B cell (primary cell): Measurements from ENCODE around the gene HDGF. TPM values are rescaled to one million over a fixed set of nuclear protein-coding genes. Genes with fewer than 3 reads are reported as not detected.

Experiments
- ATAC-seq: fragments of 200-7000 bp; cut with Tn5 transposase; one replicate; pipeline ENCODE4 v1.10.0; 2021; ENCODE audit warnings: low read depth, mild to moderate bottlenecking, moderate number of reproducible peaks, moderate library complexity
- CTCF ChIA-PET: fragments of 350-600 bp; sonication (Branson Sonifier 250); formaldehyde crosslinking; loops from one replicate; lab custom pipeline; 2021; ENCODE audit warnings: antibody characterized with exemption, inconsistent platforms; lab: Charles Lee
- POLR2A ChIA-PET: fragments of 350-600 bp; sonication (Branson Sonifier 250); formaldehyde crosslinking; loops from one replicate; lab custom pipeline; 2021; ENCODE audit warnings: antibody characterized with exemption; lab: Charles Lee
- DNase-seq: peaks from one replicate; pipeline ENCODE4 v3.0.0; 2013
- H2AFZ ChIP-seq: 2 replicates; pipeline ENCODE4 v1.6.1; 2012; ENCODE audit warnings: mild to moderate bottlenecking, low read depth, low read length; ENCODE audit not compliant: insufficient read depth, poor library complexity, severe bottlenecking
- H3K27ac ChIP-seq, 2 donors: 1 replicate in 1 of 2; 2 replicates in 1 of 2; pipeline ENCODE4 v1.5.1; 2012 to 2013; ENCODE audit warnings: low read length in 2 of 2, mild to moderate bottlenecking in 2 of 2, moderate library complexity in 1 of 2
- H3K27me3 ChIP-seq, 4 experiments: fragments of 200-600 bp in 1 of 4; sonication (generic) in 1 of 4; replicated peaks in 1 of 4; 1 replicate in 2 of 4; 2 replicates in 2 of 4; pipeline versions ENCODE4 v1.6.1 to v1.7.0; 2013 to 2016; ENCODE audit warnings: low read length in 3 of 4, mild to moderate bottlenecking in 2 of 4, mixed read lengths in 1 of 4, moderate library complexity in 1 of 4; ENCODE audit not compliant: insufficient read depth in 4 of 4, control insufficient read depth in 3 of 4; ENCODE audit errors: control extremely low read depth in 1 of 4
- H3K36me3 ChIP-seq, 2 experiments: replicated peaks in 1 of 2; 1 replicate in 1 of 2; 2 replicates in 1 of 2; pipeline versions ENCODE4 v1.6.1 to v1.7.1; 2013; ENCODE audit warnings: low read length in 1 of 2; ENCODE audit not compliant: insufficient read depth in 2 of 2, control insufficient read depth in 1 of 2; ENCODE audit errors: control extremely low read depth in 1 of 2, extremely low read depth in 1 of 2
- H3K4me1 ChIP-seq, 2 donors: fragments of 200-600 bp in 1 of 2; sonication (generic) in 1 of 2; 1 replicate in 1 of 2; 2 replicates in 1 of 2; pipeline versions ENCODE4 v1.5.1 to v1.6.1; 2013 to 2017; ENCODE audit warnings: low read length in 2 of 2; ENCODE audit not compliant: control insufficient read depth in 2 of 2, insufficient read depth in 2 of 2
- H3K4me2 ChIP-seq: replicated peaks from 2 replicates; pipeline ENCODE3; 2012; ENCODE audit warnings: mild to moderate bottlenecking, low read depth, low read length; ENCODE audit not compliant: poor library complexity, severe bottlenecking
- H3K4me3 ChIP-seq, 5 experiments: fragments of 200-600 bp in 1 of 5; sonication (generic) in 1 of 5; 1 replicate in 3 of 5; 2 replicates in 2 of 5; pipeline versions ENCODE4 v1.5.1 to v1.7.0; 2011 to 2016; ENCODE audit warnings: low read length in 4 of 5, mild to moderate bottlenecking in 4 of 5, low read depth in 2 of 5, control low read depth in 1 of 5, moderate library complexity in 1 of 5; ENCODE audit not compliant: insufficient read depth in 1 of 5; ENCODE audit errors: control extremely low read depth in 1 of 5, extremely low read depth in 1 of 5
- H3K79me2 ChIP-seq: fragments of 200-600 bp; sonication (generic); one replicate; pipeline ENCODE4 v1.6.0; 2016; ENCODE audit warnings: low read length; ENCODE audit not compliant: control insufficient read depth, insufficient read depth
- H3K9ac ChIP-seq: fragments of 200-600 bp; sonication (generic); 2 replicates; pipeline ENCODE4 v1.6.1; 2017; ENCODE audit warnings: mild to moderate bottlenecking, low read length, moderate library complexity
- H3K9me3 ChIP-seq, 3 donors: one replicate each; pipeline versions ENCODE4 v1.6.1 to v1.7.1; 2013; ENCODE audit warnings: low read length in 2 of 3; ENCODE audit not compliant: control insufficient read depth in 2 of 3, insufficient read depth in 1 of 3; ENCODE audit errors: control extremely low read depth in 1 of 3
- H4K20me1 ChIP-seq: 2 replicates; pipeline ENCODE4 v1.6.0; 2012; ENCODE audit warnings: mild to moderate bottlenecking, low read length; ENCODE audit not compliant: insufficient read depth, control insufficient read depth, poor library complexity, severe bottlenecking
- H3K27ac Mint-ChIP-seq: one replicate; pipeline ENCODE4 v1.8.0; 2021; ENCODE audit warnings: mixed read lengths
- H3K27me3 Mint-ChIP-seq: one replicate; pipeline ENCODE4 v1.8.0; 2021; ENCODE audit warnings: mixed read lengths
- H3K4me1 Mint-ChIP-seq: one replicate; pipeline ENCODE4 v1.8.0; 2021; ENCODE audit warnings: mixed read lengths
- H3K4me3 Mint-ChIP-seq: one replicate; pipeline ENCODE4 v1.8.0; 2021; ENCODE audit warnings: mixed read lengths
- H3K9me3 Mint-ChIP-seq: one replicate; pipeline ENCODE4 v1.8.0; 2022; ENCODE audit warnings: mixed read lengths; ENCODE audit not compliant: insufficient read depth
- CTCF ChIP-seq: fragments of 200-600 bp; IDR thresholded peaks from one replicate; pipeline ENCODE4 v1.8.0; 2022; ENCODE audit warnings: antibody characterized with exemption, mild to moderate bottlenecking
- EZH2 ChIP-seq: IDR thresholded peaks from 2 replicates; pipeline ENCODE4 v1.6.1; 2012; ENCODE audit warnings: borderline replicate concordance, low read depth, mild to moderate bottlenecking, moderate library complexity, low read length; ENCODE audit not compliant: insufficient read depth, poor library complexity, severe bottlenecking
- WGBS: methylation state at CpG from one replicate; pipeline ENCODE4 v1.1.5; 2013; ENCODE audit warnings: missing lambda C conversion rate; ENCODE audit not compliant: insufficient coverage; 5-methylcytosine and 5-hydroxymethylcytosine counted together
- intact Hi-C: fragments of 100-400 bp; cut with micrococcal nuclease; formaldehyde crosslinking; loops from one replicate; pipeline ENCODE4 v1.10.0; 2022
- polyA plus RNA-seq: library from polyadenylated mRNA; depleted of rRNA; stranded (reverse); fragments of >200 nt; gene quantifications from 2 replicates; pipeline ENCODE4 v1.2.3, GENCODE V29; 2012
- total RNA-seq, 2 donors: library from RNA; stranded (reverse); fragments of 120-200 nt in 1 of 2; gene quantifications; 1 replicate in 1 of 2; 2 replicates in 1 of 2; pipeline versions ENCODE4 v1.2.3 to v1.2.4, GENCODE V29; 2013 to 2022

Gene HDGF
- total and polyA plus RNA-seq, 2 donors (not counting 1 experiment from before 2014, with no cell fraction given) = 40.3 to 89.9 TPM

- 3% methylated on average over 30 of the region's 42 CpGs for WGBS
- TF ChIP-seq EZH2 (no peak), CTCF (no peak)
- Histone ChIP-seq H3K4me2 (peak within 1 kb of the TSS; percentile 99), H2AFZ (peak within 1 kb of the TSS; percentile 71), H4K20me1 (peaks cover 7% of the 10 kb centered on the region), H3K9ac (peak within 1 kb of the TSS; percentile 74), H3K4me3 (peak within 1 kb of the TSS in 4 of 5 experiments; percentile 54 to 70 (median 58)), H3K79me2 (no peaks in the 10 kb centered on the region), H3K27ac (no peak within 1 kb of the TSS), H3K4me1 (peaks cover 28% of the 10 kb centered on the region in 2 donors), H3K36me3 (no peaks in the 10 kb centered on the region), H3K9me3 (peaks cover 0 to 3% (median 0%) of the 10 kb centered on the region in 3 donors), H3K27me3 (peaks cover 3 to 58% (median 35%) of the 10 kb centered on the region in 4 experiments)
- Mint-ChIP-seq H3K4me3 (peak within 1 kb of the TSS; percentile 89), H3K27ac (no peak within 1 kb of the TSS), H3K4me1 (peaks cover 32% of the 10 kb centered on the region), H3K27me3 (peaks cover 24% of the 10 kb centered on the region), H3K9me3 (no peaks in the 10 kb centered on the region)
- intact Hi-C loops = loop anchor here (5.0 kb wide), 1 partner anchor 157 kb away; the partner anchor contains the start of gene NTRK1
- ChIA-PET CTCF (interaction anchor here (1.2 to 7.6 kb wide), 13 partner anchors 11 to 81 kb away, joined by 3 to 80 read pairs (median 7); partner anchors contain the start of genes ISG20L2, METTL25B and NES), POLR2A (interaction anchor here (1.1 to 2.1 kb wide), 2 partner anchors 23 to 27 kb away, joined by 4 to 7 read pairs; partner anchors contain the start of genes ISG20L2 and METTL25B)
- DNase-seq (no peak), ATAC-seq (peak; percentile 48)
Observed at GRCh38 chr1:156705321-156705917, 46.1 kb downstream of the HDGF start, which contains the start of gene CRABP2. CRABP2 (minus strand) TSS chr1:156705583; CDS start chr1:156705446, 137 bp downstream.
